Smooth muscle cell of the coronary artery (primary cell): Measurements from ENCODE around the gene FAIM2. TPM values are rescaled to one million over a fixed set of nuclear protein-coding genes. Genes with fewer than 3 reads are reported as not detected.

Experiments
- total RNA-seq: library from RNA; depleted of rRNA; stranded (reverse); fragments of >200 nt; gene quantifications from 2 replicates; pipeline ENCODE4 v1.2.3, GENCODE V29; 2014; ENCODE audit warnings: low replicate concordance

The FAIM2 gene
- total RNA-seq = 0.38 and 41.0 TPM in 2 replicates

GRCh38 chr12:49903700-49904423 lies at the start of gene FAIM2:
FAIM2 (minus strand) TSS chr12:49903900; CDS start chr12:49903792, 108 bp downstream.

GRCh38 chr12:49950273-49951251 lies 46.9 kb upstream of the FAIM2 start, which contains the start of gene AQP2:
AQP2 (plus strand) TSS chr12:49950737; CDS start chr12:49950831, 94 bp downstream.

GRCh38 chr12:49842519-49843352 lies 61.0 kb downstream of the FAIM2 start, which contains the start of gene BCDIN3D:
BCDIN3D (minus strand) TSS chr12:49843106; CDS start chr12:49843087, 19 bp downstream.

GRCh38 chr12:49828133-49829091 lies 75.3 kb downstream of the FAIM2 start, which contains the start of gene NCKAP5L:
NCKAP5L (minus strand) TSS chr12:49828413; CDS start chr12:49804044, 24,369 bp downstream.

Other genes with a start within 250 kb of the FAIM2 start
- 17.2 and 46.4 TPM in 2 replicates for gene FMNL3, start 196.5 kb downstream of the FAIM2 start, total RNA-seq
- gene TMBIM6, start 162.3 kb downstream of the FAIM2 start, total RNA-seq = 238 and 243 TPM in 2 replicates
- 11.7 and 13.3 TPM in 2 replicates for gene NCKAP5L, start 75.5 kb downstream of the FAIM2 start, total RNA-seq
- gene BCDIN3D, start 60.8 kb downstream of the FAIM2 start, total RNA-seq = 3.7 and 4.0 TPM in 2 replicates
- not detected in 2 replicates for gene AQP2, start 46.8 kb upstream of the FAIM2 start, total RNA-seq
- gene AQP5, start 58.0 kb upstream of the FAIM2 start, total RNA-seq = 0.60 and 0.82 TPM in 2 replicates
- under 0.01 TPM in 1 of 2 replicates, not detected in the other for gene AQP6, start 69.0 kb upstream of the FAIM2 start, total RNA-seq
- gene RACGAP1, start 121.6 kb upstream of the FAIM2 start, total RNA-seq = 23.1 and 23.2 TPM in 2 replicates
- gene ASIC1, start 153.7 kb upstream of the FAIM2 start, total RNA-seq = 1.7 and 5.9 TPM in 2 replicates
- 10.4 and 22.2 TPM in 2 replicates for gene SMARCD1, start 181.4 kb upstream of the FAIM2 start, total RNA-seq
- gene GPD1, start 200.1 kb upstream of the FAIM2 start, total RNA-seq = 0.30 and 0.47 TPM in 2 replicates
- gene COX14, start 208.3 kb upstream of the FAIM2 start, total RNA-seq = 58.8 and 85.2 TPM in 2 replicates